Activated CD8-positive, alpha-beta memory T cell treated with anti-CD3 and anti-CD28 coated beads for 48 hours (primary cell): ENCODE data around the gene SMIM15.

Experiments used
- DNase-seq, 3 experiments: peaks; one replicate each; pipeline ENCODE4 v3.0.0-alpha.2; 2020; ENCODE audit warnings: low read depth in 2 of 3, low spot score in 2 of 3

SMIM15 gene

DNA sequence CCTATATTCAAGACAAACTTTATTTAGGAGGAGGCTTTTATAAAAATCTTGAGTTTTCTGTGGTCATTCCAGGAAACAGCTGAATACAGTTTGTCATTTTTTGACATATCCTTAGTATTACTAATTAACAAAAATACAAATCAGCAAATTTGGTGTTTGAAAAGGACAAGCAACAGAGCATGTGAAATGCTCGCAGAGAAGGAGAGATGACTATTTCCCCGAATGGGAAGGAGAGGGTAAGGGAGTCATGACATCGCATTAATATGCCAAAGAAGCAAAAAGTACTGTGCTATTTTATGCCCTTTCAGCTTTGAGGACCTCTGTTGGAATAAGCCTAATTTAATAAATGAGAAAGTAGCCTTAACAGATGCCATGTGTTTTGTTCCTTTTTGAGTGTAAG, 1.8 kb downstream of the SMIM15 start:
- DNase-seq: no peak

DNA sequence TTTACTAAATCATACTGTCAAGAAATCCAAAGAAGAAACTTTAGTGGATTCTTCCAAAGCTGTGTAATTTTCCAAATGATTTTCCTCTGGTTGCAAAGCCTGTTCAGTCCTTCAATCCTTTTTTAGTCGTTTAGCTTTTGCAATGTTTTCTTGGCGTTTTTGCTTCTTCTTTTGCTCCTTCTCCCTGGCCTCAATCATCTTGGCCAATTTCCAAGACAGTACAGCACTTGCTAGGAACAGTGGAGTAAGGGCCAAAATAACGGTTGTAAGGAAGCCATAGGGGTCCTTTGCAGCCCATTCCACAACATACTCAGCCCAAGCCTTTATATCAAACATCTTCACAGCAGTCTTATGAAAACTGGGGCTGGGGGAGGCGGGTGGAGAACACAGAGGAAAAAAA, 2.4 kb downstream of the SMIM15 start:
- no peak for DNase-seq

DNA sequence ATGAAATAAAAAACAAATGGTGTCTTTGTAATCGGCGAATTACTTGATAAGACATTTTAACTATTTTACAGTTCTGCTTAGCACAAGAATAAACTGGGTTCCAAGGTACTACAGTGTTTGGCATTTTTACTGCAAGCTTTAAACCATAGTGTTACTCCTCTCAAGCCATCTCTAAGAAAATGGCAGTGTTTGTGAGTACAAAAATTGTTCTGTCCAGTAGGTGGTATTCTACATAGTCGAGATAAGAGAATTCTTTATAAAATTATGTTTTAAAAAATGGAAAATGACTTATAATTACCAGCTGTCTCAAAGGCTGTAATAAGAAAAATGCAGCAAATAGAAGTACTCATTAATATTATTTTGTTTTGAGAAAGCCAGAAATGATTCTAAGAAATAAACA, 3.2 kb downstream of the SMIM15 start:
- DNase-seq: no peak

DNA sequence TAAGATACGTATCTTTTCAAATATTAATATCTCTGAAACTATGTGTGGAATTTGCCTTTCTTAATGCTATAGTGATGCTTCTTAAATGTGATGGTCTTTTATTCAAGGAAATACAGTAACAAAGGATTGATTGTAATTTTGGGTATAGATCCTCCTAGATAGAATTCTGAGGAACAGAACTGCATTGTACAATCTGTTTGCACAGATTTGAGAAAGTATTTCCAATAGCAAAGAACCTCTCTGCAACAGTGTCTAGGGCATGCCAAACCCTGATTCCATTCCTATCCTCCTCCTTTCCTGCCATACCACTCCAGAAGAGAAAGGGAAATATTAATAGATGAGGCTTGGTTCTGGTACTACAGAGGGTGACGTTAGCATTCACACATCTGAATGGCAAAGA, 10.4 kb downstream of the SMIM15 start:
- no peak for DNase-seq

DNA sequence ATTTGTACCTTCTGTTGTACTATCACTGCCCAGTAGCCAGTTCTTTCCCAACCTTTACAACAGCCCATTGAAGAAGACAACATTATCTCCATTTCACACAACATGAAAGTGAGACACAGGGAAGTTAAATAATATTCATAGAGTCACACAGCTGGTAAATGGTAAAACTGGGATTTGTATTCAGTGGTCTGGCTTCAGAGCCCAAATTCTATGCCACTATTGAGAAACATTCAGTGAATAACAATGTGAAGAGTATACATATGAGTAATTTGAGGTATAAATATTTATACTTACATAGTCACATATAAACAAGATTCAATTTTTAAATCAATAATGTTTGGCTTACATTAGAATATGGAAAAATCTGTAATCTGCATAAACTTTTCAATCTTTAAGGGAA, 13.8 kb downstream of the SMIM15 start:
- DNase-seq: no peak

DNA sequence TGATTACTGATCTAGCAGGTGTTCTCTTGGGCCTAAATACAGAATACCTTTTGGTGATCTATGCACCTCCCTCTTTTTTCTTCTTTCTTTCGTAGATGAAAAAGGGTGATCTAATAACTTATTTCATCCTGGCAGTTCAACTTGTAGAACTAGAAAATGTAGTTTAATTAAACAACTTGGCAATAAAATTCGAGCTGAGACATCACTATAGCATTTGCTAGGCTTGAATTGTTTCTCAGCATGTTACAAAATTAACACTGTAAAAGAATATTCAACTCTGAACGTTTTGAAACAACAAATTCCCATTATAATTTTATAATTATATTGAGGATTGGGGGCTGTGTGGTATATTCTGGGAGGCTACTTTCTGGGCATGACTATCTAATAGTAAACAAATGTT, 19.5 kb downstream of the SMIM15 start:
- DNase-seq: no peak

DNA sequence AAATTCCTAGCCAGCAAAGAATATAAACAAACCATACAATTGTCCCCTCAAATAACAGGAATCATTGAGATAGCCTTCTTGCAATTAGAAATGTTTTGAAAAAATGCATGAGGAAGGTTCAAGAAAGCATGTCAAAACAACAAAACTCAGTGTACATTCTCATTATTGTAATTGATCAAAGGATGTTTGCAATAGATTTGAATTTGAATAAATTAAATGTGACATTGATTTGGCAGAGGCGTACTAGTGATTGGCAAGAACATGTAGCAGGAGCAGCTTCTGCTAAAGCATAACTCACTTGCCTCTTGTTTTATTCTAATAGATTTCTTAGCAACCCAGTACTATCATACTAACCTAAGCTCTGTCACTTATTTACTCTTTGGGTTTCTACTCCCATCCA, 19.9 kb downstream of the SMIM15 start:
- no peak for DNase-seq

DNA sequence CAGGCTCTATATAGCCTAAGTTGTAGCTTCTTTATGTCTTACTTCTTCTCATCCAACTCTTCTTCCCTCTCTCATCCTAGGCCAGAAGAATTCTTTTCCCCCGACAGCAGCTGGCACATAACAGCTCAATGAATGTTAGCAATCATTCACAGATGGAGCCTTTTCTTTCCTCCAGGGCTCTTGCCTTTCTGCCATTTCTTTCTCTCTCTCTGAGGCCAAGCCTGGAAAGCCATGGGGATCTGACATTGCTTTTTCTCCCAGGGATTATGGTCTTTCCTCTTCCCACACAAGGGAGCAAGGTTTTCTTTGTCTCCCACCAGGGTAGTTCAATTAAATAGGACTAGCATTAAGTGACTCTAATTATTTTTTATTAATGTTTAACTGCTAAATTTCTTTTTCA, 20.5 kb downstream of the SMIM15 start:
- no peak for DNase-seq

DNA sequence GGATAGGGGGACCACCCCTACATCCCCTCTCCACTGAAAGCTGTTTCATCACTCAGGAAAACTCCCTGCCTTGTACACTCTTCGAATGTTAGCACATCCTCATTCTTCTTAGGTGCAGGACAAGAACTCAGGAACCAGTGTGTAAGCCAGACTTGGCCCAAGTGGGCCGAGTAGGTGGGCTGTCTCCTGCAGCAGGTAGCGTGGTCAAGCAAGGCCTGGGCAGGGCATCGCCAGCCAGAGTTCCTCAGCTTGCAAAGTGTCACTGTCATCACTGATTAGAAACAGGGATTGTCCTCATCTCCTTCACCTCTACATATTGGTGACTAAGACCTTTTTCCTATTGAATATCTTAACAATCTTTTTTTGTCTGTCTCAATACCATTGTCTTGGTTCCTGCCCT, 22.3 kb downstream of the SMIM15 start:
- DNase-seq: no peak

DNA sequence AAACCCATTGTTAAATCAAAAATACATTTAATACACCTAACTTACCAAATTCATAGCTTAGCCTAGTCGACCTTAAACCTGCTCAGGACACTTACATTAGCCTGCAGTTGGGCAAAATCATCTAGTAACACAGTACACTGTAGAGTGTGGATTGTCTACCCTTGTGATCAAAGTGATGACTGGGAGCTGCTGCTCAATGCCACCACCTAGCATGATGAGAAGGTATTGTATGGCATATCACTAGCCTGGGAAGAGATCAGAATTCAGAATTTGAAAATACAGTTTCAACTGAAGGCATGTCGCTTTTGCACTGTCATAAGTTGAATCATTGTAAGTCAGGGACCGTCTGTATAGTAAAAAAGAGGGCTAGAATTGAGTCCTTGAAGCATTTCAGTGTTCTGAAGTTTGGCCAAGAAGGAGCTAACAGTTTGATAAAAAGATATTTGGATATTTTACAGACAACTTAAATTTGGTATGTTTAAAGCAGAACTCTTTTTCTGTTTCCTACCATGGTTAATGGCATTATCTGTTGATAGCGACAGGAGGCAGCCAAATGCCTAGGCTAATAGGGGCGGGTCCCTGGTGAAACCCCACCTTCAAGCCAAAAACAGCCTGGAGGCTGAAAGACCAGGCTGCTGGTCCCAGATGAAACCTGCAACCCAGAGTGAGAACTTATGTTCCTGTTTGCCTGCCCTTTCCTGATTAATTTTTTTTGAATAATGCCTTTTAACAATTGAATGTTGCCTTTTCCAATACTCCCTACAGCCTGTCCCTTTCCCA, 23.0 kb downstream of the SMIM15 start:
- DNase-seq: no peak

DNA sequence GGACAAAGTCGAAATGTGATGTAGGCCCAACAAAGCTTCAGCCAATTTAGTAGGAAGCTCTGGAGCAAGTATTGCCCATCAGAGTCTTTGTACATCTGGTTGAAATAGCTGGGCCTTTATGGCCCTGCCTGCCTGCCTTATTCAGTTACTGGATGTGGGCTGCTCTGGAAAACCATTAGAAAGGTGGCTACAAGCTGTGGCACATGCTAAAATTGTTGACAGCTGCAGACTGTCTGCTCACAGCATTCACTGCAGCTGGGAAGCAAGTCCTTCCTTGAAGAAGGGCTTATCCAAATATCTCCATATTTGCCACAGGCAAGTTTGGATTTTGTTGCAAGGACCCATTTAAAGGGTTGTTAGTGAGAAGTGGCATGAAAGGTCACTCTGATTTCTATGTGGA, 24.4 kb downstream of the SMIM15 start:
- DNase-seq: no peak

DNA sequence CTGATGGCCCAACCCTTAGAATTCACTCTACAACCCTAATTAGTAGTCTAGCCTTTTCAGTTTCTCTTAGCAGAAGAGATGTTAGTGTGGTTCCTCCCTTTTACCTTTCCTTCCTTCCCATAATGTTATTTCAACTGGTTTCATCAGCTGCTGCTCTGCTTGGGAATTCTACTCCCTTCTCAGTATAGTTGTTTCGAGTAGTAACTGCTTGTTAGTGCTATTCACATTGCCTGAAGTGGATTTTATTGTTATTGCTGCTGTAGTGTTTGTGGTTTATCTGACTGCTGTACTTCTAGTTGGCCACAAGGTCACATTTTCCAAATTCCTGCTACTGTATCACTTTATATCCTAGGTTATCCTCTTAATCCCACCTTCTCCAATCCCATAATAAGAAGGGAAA, 29.7 kb downstream of the SMIM15 start:
- no peak for DNase-seq

DNA sequence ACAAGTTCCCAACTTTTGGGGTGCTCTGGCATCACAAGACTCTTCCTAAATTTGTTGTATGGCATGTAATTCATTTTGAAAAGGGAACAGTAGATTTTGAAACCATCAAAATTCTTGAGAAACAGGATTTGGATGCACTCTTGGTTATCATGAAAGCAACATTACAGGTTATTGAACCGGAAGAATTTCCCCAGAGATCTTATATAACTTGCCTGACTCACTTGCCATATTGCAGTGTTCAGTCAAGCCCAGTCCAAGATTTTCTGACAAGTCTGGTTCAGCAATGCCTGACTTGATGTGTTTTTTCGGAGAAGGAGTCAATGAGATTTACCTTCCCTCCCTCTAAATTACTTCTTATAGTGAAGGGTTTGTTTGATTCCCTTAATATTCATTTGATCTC, 32.0 kb downstream of the SMIM15 start:
- DNase-seq: no peak

DNA sequence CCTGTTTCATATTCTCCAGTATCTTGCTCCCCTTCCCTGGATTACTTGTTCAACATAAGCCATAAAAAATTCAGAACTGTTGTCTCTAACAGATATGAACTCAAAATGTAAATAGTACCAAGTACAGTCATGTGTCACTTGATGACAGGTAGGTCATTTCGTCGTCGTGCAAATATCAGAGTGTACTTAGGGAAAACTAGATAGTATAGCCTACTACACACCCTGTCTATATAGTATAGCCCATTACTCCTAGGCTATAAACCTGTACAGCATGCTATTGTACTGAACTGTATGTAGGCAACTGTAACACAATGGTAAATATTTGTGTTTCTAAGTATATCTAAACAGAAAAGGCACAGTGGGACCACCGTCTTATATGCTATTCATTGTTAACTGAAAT, 39.1 kb downstream of the SMIM15 start:
- DNase-seq: no peak

DNA sequence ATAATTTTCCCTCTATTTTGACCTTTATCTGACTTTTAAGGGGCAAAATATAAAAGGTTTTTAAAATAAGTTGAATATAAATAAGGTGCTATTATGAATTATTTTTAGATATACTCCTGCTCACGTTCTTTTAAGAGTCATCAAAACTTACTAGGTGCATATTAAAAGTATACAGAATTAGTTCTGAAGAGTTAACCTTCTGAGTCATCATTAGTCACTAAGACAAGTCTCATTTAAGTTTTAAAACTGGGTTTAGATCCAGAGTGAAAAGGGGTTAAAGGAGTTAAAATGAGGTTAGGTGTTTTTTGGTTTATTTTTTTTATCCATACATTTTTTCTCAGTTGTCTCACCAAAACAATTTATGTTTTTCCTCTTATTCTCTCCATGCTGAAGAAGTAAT, 41.7 kb downstream of the SMIM15 start:
- no peak for DNase-seq

DNA sequence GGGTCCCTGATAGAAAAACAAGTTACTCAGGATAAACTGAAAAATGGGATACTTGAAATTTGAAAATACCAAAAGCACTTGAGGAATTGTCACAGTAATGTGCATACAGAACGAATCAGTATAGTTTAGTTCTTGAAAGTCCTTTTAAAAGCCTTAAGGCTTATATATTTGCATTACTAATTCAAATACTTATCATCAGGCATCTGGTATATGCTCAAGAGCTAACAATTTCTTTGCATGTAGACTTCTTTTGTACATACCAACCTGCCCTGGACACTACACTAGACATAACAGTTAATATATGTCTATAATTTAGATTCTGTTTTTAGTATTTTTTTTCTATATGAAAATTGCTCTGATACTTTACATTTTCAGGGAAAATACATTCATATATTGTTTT, 43.2 kb downstream of the SMIM15 start:
- no peak for DNase-seq

DNA sequence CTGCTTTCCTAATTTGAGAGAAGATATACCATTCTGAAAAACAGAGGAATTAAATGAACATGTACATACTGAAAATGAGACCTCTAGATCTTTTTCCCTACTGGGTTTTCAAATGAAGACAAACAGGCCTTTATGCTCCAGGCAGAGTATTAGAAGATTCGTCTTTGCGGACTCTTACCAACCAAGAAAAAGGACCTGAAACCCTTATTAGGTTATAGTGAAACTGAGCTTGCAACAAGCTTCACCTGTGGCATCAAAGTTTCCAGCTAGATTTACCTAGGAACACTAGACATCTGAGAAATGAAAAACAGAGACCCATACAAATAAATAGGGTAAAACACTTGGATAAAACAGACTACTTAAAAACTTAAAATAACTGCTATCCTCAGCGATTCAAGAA, 46.3 kb downstream of the SMIM15 start:
- DNase-seq: no peak

DNA sequence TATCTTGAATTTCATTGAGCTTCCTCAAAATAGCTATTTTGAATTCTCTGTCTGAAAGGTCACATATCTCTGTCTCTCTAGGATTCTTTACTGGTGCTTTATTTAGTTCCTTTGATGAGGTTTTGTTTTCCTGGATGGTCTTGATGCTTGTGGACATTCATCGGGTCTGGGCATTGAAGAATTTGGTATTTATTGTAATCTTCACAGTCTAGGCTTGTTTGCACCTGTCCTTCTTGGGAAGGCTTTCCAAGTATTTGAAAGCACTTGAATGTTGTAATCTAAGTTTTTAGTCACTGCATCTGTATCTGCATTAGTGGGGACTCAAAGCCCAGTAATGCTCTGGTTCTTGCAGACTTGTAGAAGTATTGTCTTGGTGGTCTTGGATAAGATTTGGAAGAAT, 47.8 kb downstream of the SMIM15 start:
- DNase-seq: no peak
